H1 (cell line): ENCODE measurements around the gene MMP20. TPM values are rescaled to one million over a fixed set of nuclear protein-coding genes. Genes with fewer than 3 reads are reported as not detected.

Experiments used
- ATF2 ChIP-seq: IDR thresholded peaks from 2 replicates; pipeline ENCODE4 v1.6.1; 2012; ENCODE audit warnings: low read length, inconsistent platforms
- CBX8 ChIP-seq: fragments of 300-800, 300-1000 bp; sonication (generic); IDR thresholded peaks from 2 replicates; pipeline ENCODE4 v1.7.1; 2016; ENCODE audit warnings: low read depth, low read length, borderline replicate concordance
- KDM4A ChIP-seq: IDR thresholded peaks from one replicate; pipeline ENCODE4 v1.7.1; 2012; ENCODE audit warnings: low read depth, mild to moderate bottlenecking, moderate library complexity, low read length, inconsistent platforms; ENCODE audit not compliant: severe bottlenecking
- POU5F1 ChIP-seq: IDR thresholded peaks from 2 replicates; pipeline ENCODE4 v1.6.1; 2011; ENCODE audit warnings: low read depth, mild to moderate bottlenecking, low read length, moderate library complexity
- SAP30 ChIP-seq: fragments of 300-600 bp; sonication (generic); IDR thresholded peaks from 2 replicates; pipeline ENCODE4 v1.7.1; 2012; ENCODE audit warnings: low read length, moderate library complexity, mild to moderate bottlenecking, inconsistent platforms; ENCODE audit not compliant: insufficient read depth, insufficient replicate concordance
- polyA plus RNA-seq, 7 experiments: library from polyadenylated mRNA; depleted of rRNA in 3 of 7; stranded (reverse) in 5 of 7; unstranded in 2 of 7; fragments of >200 nt in 5 of 7; fragments of 200-250 nt in 2 of 7; gene quantifications; 1 replicate in 5 of 7; 2 replicates in 1 of 7; 4 replicates in 1 of 7; pipeline versions ENCODE4 v1.2.1 to v1.2.3, GENCODE V29; 2011 to 2013; ENCODE audit warnings: missing spikeins in 2 of 7, mixed read lengths in 2 of 7
- total RNA-seq: library from RNA; stranded (reverse); fragmentation: NEBNext Ultra II Directional; extraction: Animal tissue kit (Norgen Biotek cat#: 25700); gene quantifications from 2 replicates; pipeline ENCODE4 v1.2.1, GENCODE V29; 2021

MMP20 gene
- total and polyA plus RNA-seq, 2 of the 8 experiments (the other 6 are each of a cell fraction or from before 2014, with no cell fraction given) = not detected

- TF ChIP-seq ATF2 (no peak), POU5F1 (no peak), SAP30 (no peak), CBX8 (no peak), KDM4A (no peak)
Observed at GRCh38 chr11:102546923-102547471, 78.1 kb downstream of the MMP20 start (continued).
